D721Med (cell line): ENCODE data around the gene FGF19.

Experiments used
- DNase-seq: peaks from one replicate; pipeline ENCODE4 v3.0.0; 2011; ENCODE audit warnings: low spot score; ENCODE audit not compliant: insufficient read length
- FAIRE-seq: peaks from 2 replicates; lab custom pipeline; 2011; peaks lifted over from hg19 to GRCh38; lab: Jason Lieb, UNC
- TF ChIP-seq, protein P1 (sequence below): IDR thresholded peaks from 2 replicates; pipeline ENCODE4 v1.5.1; 2012; ENCODE audit warnings: mild to moderate bottlenecking, control low read depth; ENCODE audit not compliant: insufficient read depth; ENCODE audit errors: missing control alignments

The FGF19 gene

GRCh38 chr11:69665669-69666068, 38.2 kb downstream of the FGF19 start:
- no peak for FAIRE-seq
- TF ChIP-seq, protein P1, sequence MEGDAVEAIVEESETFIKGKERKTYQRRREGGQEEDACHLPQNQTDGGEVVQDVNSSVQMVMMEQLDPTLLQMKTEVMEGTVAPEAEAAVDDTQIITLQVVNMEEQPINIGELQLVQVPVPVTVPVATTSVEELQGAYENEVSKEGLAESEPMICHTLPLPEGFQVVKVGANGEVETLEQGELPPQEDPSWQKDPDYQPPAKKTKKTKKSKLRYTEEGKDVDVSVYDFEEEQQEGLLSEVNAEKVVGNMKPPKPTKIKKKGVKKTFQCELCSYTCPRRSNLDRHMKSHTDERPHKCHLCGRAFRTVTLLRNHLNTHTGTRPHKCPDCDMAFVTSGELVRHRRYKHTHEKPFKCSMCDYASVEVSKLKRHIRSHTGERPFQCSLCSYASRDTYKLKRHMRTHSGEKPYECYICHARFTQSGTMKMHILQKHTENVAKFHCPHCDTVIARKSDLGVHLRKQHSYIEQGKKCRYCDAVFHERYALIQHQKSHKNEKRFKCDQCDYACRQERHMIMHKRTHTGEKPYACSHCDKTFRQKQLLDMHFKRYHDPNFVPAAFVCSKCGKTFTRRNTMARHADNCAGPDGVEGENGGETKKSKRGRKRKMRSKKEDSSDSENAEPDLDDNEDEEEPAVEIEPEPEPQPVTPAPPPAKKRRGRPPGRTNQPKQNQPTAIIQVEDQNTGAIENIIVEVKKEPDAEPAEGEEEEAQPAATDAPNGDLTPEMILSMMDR, result no peak

GRCh38 chr11:69664901-69665300, 38.9 kb downstream of the FGF19 start:
- FAIRE-seq (no peak), DNase-seq (no peak)
- TF ChIP-seq, protein P1, result no peak

More at GRCh38 chr11:69665669-69666068, 38.2 kb downstream of the FGF19 start:
- DNase-seq, result peak; percentile 1

GRCh38 chr11:69664103-69664775, 39.6 kb downstream of the FGF19 start:
- no peak for DNase-seq
- FAIRE-seq, result no peak
- TF ChIP-seq, protein P1, result no peak

DNA sequence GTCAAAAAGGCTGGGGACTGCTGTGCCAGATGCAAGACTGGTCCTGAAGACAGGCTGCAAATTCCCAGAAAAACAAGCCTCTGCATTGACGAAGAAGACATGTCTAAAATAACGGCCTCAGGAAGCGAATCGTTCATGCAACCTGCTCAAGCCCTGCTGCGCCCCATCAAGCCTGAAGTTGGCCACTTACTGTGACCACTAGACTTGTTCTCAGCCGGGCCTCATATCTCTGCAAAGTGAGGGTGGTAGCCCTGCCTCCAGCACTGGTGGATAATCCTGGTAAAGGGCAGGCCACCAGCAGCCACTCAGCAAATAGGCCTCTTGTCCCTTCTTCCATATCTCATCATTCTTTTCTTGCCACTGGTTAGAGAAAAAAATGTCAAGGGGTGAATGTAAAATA, 40.5 kb downstream of the FGF19 start:
- TF ChIP-seq, protein P1, result no peak
- DNase-seq, result no peak
- no peak for FAIRE-seq

- FAIRE-seq (no peak), DNase-seq (no peak)
- TF ChIP-seq, protein P1, result no peak
These were observed 41.0 kb downstream of the FGF19 start for GRCh38 chr11:69662806-69663205.

- DNase-seq, result no peak
- FAIRE-seq, result no peak
- TF ChIP-seq, protein P1, result no peak
These were observed 41.7 kb downstream of the FGF19 start for GRCh38 chr11:69662021-69662698.

GRCh38 chr11:69661413-69661715, 42.5 kb downstream of the FGF19 start:
- DNase-seq (no peak), FAIRE-seq (no peak)
- TF ChIP-seq, protein P1, result no peak
